ACHN (cell line): ENCODE data around the gene KNOP1.
"Not testable (repeated sequence)": the region's sequence is repeated elsewhere in the genome, so short reads cannot be mapped to it uniquely, and the experiment has no call there.

Experiments
- DNase-seq: peaks from one replicate; pipeline ENCODE4 v3.0.0-alpha.2; 2015
- in situ Hi-C: cut with HindIII; loops from 2 replicates; pipeline ENCODE4 v1.10.0; 2017; ENCODE audit warnings: low sequenced_read_pairs, low pct_ligation_motif_present, low pct_unique_long_range_greater_than_20kb

Gene KNOP1

GRCh38 chr16:19745286-19746010 is 27.4 kb upstream of the KNOP1 start:
- no peak for DNase-seq
- in situ Hi-C loops, result no loop called here

GRCh38 chr16:19744670-19745069 is 26.6 kb upstream of the KNOP1 start:
- in situ Hi-C loops, result no loop called here
- no peak for DNase-seq

GRCh38 chr16:19743816-19744159 is 25.8 kb upstream of the KNOP1 start:
- in situ Hi-C loops, result no loop called here
- DNase-seq, result no peak

- in situ Hi-C loops, result no loop called here
- no peak for DNase-seq
Observed at GRCh38 chr16:19741354-19741753, 23.3 kb upstream of the KNOP1 start.

GRCh38 chr16:19737306-19738038 is 19.4 kb upstream of the KNOP1 start:
- no peak for DNase-seq
- in situ Hi-C loops, result no loop called here

- in situ Hi-C loops, result no loop called here
Observed at GRCh38 chr16:19735074-19735867, 17.2 kb upstream of the KNOP1 start.

GRCh38 chr16:19733551-19733950 is 15.5 kb upstream of the KNOP1 start:
- in situ Hi-C loops, result no loop called here
- DNase-seq, result no peak

More at GRCh38 chr16:19735074-19735867, 17.2 kb upstream of the KNOP1 start:
- DNase-seq, result no peak

- in situ Hi-C loops, result no loop called here
- no peak for DNase-seq
Observed at GRCh38 chr16:19728636-19728965, 10.6 kb upstream of the KNOP1 start.

GRCh38 chr16:19722981-19723380 is 5.0 kb upstream of the KNOP1 start:
- in situ Hi-C loops, result no loop called here
- no peak for DNase-seq

GRCh38 chr16:19722269-19722952 is 4.4 kb upstream of the KNOP1 start:
- no peak for DNase-seq
- in situ Hi-C loops, result no loop called here

- in situ Hi-C loops, result no loop called here
Observed at GRCh38 chr16:19718624-19718965, 568 bp upstream of the KNOP1 start.

GRCh38 chr16:19717314-19717713 is 713 bp downstream of the KNOP1 start:
- in situ Hi-C loops, result no loop called here
- DNase-seq, result no peak

More at GRCh38 chr16:19718624-19718965, 568 bp upstream of the KNOP1 start:
- DNase-seq, result no peak

GRCh38 chr16:19716728-19717127 is 1.3 kb downstream of the KNOP1 start:
- DNase-seq, in situ Hi-C loops: not testable (repeated sequence)

GRCh38 chr16:19716183-19716582 is 1.8 kb downstream of the KNOP1 start:
- in situ Hi-C loops, result no loop called here
- no peak for DNase-seq

- in situ Hi-C loops, result no loop called here
- DNase-seq, result peak; percentile 60
Observed at GRCh38 chr16:19715566-19715965, 2.5 kb downstream of the KNOP1 start.

- no peak for DNase-seq
- in situ Hi-C loops, result no loop called here
Observed at GRCh38 chr16:19713697-19714096, 4.3 kb downstream of the KNOP1 start.

GRCh38 chr16:19712418-19713058 is 5.5 kb downstream of the KNOP1 start:
- in situ Hi-C loops, result no loop called here

GRCh38 chr16:19711643-19712042 is 6.4 kb downstream of the KNOP1 start:
- in situ Hi-C loops, result no loop called here
- no peak for DNase-seq

More at GRCh38 chr16:19712418-19713058, 5.5 kb downstream of the KNOP1 start:
- DNase-seq, result no peak
